COLO668 (cell line): ENCODE measurements around the gene PPP1R13L.
"Not testable (repeated sequence)": the region's sequence is repeated elsewhere in the genome, so short reads cannot be mapped to it uniquely, and the experiment has no call there.

ENCODE experiments used
- DNase-seq: peaks from one replicate; lab custom pipeline; 2025; ENCODE audit not compliant: unreplicated experiment; lab: John Stamatoyannopoulos, UW

PPP1R13L gene

DNA sequence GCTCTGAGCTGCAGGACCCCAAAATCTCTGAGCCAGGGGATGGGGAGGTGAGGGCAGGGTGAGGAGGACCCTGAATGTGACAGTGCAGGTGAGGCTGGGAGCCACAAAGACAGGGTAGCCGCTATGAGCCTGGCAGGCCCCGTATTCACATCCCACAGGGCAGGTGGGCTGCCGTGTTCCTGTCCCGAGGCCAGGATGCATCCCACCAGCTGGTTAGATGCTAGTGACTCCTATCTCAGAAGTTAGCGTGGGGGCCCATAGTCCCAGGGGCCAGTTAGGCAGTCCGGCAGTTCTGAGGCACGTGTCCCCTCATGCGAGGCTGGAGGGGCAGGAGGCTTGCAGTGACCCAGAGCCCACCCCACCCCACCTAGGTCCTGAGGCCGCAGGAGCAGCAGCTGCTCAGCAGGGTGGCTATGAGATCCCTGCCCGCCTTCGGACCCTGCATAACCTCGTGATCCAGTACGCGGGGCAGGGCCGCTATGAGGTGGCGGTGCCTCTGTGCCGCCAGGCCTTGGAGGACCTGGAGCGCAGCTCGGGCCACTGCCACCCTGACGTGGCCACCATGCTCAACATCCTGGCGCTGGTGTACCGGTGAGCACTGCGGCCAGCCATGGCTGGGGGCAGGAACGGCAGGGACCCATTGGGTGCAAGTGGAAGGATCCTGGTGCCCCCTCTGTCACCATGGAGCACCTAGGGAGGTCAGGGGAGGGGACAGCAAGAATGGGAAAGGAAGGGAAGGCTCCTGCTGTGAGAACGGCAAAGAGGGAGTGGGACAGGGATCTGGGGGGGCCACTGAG, 57.1 kb downstream of the PPP1R13L start:
- no peak for DNase-seq

DNA sequence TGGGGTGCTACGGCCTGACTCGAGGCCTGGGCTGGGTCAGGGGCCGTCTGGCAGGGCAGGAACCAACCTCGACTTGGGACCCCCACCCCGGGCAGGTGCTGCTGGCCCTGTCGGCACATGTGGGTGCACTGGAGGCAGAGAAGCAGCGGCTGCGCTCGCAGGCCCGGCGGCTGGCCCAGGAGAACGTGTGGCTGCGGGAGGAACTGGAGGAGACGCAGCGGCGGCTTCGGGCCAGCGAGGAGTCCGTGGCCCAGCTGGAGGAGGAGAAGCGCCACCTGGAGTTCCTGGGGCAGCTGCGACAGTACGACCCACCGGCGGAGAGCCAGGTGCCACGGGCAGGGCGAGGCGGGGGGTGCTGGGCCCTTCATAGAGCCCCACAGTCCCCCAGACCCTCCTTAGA, 58.4 kb downstream of the PPP1R13L start:
- peak; percentile 24 for DNase-seq

DNA sequence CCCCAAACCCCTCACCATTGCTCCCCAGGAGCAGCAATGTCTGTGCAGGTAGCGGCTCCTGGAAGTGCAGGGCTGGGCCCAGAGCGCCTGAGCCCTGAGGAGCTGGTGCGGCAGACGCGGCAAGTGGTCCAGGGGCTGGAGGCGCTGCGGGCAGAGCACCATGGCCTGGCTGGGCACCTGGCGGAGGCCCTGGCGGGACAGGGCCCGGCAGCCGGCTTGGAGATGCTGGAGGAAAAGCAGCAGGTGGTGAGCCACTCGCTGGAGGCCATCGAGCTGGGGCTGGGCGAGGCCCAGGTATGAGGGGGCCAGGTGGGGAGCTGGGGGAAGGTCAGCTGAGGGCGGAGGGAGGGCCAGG, 59.4 kb downstream of the PPP1R13L start:
- no peak for DNase-seq

DNA sequence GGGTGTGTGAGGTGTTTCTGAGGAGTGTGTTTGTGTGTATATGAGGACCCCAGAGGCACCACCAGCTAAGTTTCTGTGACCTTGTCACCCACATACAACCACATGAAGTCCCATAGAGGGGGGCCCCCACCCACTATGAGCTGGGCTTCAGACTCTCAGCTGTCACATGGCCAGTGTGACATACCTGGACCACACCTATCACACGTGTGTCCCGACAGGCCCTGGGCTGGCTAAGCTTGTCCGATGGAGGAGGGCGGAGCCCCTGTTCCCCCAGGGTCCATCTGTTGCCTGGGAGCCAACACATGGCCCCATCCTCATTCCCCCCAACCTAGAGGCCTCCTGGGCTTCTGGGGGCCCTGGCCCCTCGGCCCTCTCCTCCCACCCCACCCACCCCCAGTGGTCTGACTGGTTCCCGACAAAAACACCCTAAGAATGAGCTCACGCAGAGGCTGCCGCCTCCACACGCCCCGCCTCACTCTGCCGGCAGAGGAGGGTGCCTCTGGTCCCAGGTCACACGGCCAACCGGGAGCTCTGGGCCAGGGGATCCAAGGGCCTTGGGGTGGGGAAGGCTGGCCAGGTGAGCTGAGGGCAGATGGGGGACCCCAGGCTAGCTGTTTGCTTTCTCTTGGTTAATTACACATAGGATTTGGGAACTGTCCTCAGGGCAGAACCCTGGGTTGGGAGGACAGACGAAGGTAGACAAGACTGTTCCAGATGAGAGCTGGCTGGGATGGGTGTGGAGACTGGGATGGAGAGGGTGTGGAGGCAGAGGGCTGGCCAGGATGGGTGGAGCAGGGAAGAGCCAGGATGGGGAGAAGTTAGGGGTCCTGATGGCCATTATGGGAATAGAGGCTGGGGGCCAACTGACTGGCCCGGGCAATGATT, 60.0 kb downstream of the PPP1R13L start:
- no peak for DNase-seq

DNA sequence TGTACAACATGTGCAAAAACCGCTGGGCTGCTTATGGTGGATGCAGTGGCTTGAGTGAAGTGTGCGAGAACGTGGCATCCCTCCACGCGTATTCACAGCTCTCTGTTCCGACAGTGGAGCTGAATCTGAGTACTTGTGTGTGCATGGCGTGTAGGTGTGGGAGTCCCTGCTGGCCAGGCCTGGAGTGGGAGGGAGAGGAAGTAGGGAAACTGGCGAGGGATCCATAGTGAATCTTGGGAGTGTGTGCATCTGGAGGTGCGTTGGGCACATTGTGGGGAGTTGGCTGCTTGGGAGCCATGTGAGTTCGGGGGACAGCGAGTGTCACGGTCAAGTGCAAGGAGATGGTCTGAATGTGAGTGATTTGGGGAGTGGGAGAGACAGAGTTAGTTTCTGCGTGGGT, 62.0 kb downstream of the PPP1R13L start:
- DNase-seq: no peak

DNA sequence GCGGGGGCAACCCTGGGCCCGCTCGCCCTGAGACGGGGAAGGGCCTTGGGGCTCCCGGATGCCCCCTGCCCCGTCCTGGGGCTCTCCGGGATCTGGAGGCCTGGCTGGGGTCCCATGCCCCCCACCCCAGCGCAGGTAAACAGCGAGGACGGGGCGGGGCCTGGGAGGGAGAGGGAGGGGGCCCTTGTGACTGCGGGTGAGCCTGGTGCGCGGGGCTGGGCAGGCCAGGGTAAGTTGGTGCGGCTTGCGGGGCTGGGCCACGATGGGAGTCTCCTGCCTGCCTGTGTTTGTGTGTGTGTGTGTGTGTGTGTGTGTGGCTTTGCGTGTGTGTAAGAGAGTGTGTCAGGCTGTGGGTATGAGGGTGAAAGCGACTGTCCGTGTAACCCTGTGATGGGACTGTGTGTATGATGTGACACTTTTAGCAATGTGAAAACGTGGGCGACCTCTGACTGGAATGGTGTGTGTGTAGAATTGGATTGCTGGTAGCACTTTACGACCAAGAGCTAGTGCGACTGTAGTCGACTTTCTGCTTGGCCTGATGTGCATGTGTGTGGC, 63.9 kb downstream of the PPP1R13L start:
- DNase-seq: no peak

DNA sequence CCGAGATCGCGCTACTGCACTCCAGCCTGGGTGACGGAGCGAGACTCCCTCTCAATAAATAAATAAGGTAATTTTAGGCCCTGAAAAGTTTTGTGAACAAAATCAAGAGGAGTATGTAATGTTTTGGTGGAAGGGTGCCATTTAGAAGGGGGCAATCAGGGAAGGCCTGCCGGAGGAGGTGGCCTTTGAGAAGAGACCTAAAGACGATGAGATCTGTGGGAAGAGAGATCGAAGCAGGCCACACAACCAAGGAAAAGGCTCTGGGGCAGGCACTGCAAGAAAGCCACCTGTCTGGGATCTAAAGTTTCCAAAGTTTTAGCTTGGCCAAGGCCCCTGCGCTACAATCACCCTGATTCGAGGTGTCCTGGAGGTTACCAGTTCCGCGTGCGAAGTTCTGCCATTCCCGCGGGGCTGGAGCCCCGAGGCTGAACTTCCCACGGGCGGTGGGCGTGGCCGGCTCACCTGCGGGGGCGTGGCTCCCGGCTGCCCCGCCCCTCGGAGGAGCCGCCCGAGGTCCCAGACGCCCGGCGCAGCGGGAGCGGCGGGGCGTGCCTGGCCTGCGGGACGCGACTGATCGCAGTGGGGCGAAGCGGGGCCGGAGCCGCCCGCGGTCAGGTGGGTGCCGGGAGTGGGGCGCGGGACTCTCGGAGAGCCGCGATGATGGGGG, 64.5 kb downstream of the PPP1R13L start, which contains the start of gene KLC3:
Gene KLC3, plus strand, starts transcription at position 519 of the 667 bp plus-strand sequence. CDS start 4,792 bp downstream, outside the sequence.
- DNase-seq: peak; percentile 43

DNA sequence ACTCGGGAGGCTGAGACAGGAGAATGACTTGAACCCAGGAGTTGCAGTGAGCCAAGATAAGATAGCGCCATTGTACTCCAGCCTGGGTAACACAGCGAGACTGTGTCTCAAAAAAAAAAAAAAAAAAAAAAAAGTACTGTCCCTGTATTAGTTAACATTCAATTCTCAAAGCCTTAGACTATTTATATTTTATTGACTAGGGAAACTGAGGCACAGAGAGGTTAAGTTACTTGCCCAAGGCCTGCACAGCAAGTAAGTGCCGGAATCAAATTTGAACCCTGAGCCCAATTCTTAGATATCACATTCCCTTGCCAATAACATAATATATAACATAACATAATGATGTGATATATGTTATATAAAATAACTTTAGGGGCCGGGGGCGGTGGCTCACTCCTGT, 65.2 kb downstream of the PPP1R13L start:
- no peak for DNase-seq

DNA sequence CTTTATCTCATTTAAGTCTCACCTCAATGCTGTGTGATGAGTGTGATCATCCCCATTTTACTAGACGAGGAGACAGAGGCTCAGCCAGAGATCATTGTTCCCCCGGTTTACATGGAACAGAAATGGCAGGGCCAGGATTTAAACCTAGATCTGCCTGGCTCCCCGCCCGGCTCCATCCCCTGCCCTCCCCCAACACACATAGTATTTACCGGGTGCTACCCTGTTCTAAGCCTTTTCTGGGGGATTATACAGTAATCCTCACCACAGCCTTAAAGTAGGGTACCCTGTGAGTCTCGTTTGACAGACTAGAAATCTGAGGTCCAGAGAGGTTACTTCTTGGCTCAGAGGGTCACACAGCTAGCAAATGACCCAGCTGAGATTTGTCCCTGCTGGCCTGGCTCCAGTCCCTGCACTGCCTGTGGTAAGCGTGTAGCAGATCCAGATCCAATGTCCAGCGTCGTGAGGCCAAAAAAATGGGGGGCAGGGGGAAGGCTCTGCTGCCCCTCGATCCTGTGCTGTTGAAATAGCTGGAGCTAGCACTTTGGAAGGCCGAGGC, 68.1 kb downstream of the PPP1R13L start:
- no peak for DNase-seq

DNA sequence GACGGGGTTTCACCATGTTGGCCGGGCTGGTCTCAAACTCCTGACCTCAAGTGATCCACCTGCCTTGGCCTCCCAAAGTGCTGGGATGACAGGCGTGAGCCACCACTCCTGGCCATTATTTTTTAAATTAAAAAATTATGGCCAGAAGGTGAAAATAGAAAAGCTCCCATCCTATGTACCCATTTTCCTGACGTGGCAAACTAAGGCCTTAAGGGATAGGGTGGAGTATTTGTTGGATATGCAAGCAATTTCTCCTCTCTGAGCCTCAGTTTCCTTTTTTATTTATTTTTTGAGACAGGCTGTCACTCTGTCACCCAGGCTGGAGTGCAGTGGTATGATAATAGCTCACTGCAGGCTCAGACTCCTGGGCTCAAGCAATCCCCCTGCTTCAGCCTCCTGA, 70.0 kb downstream of the PPP1R13L start:
- DNase-seq: not testable (repeated sequence)

DNA sequence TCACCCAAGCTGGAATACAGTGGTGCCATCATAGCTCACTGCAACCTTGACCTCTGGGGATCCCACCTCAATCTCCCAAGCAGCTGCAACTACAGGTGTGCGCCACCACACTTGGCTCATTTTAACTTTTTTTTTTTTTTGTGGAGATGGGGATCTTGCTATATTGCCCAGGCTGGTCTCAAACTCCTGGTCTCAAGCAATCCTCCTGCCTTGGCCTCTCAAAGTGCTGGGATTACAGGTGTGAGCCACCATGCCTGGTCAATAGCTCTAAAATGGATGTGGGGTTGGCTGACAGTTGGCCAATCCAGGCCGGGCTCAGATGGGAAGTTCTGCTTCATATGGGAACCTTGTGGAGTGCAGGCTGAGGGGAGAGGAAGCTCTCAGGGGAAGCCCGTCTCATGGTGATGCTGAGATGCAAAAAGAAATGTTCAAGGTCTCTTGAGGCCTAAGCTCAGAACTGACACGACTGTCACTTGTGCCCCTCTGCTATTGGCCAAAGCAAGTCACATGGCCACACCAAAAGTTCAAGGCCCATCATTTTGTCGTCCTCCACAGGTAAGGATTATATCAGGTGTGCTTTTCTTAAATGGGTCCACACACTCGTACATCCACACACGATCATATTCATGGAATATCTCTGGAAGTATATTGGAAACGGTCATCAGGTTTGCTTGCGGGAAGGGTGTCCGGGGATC, 71.1 kb downstream of the PPP1R13L start:
- no peak for DNase-seq

DNA sequence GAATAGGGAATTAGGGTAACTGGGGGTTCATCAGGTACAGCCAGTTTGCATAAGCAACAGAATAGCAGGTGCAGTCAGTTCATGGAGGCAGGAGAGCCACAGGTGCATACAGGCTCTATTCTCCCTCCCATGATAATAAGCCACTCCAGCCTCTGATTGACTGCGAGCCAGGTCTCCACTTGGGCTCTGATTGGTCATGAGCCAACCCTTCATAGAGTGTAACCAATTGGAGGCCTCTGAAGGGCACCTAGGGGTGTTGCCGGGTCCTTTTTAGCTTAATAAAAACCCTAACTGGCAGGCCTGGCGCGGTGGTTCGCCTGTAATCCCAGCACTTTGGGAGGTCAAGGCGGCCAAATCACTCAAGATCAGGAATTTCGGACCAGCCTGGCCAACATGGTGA, 73.5 kb downstream of the PPP1R13L start:
- peak; percentile 19 for DNase-seq
